AG04449 (cell line): ENCODE results near the gene ZNF438.

Experiments
- CTCF ChIA-PET: fragments of 350-600 bp; formaldehyde crosslinking; extraction: SDS; loops from one replicate; lab custom pipeline; 2021; ENCODE audit warnings: antibody characterized with exemption; lab: Yijun Ruan, JAX
- POLR2A ChIA-PET: fragments of 400-600, 350-600 bp; formaldehyde crosslinking; extraction: SDS; loops from one replicate; lab custom pipeline; 2020; ENCODE audit warnings: antibody characterized with exemption, inconsistent platforms; lab: Yijun Ruan, JAX
- DNase-seq: peaks from one replicate; pipeline ENCODE4 v3.0.0-alpha.2; 2010; ENCODE audit warnings: low read depth, low spot score
- H3K4me3 ChIP-seq: 2 replicates; pipeline ENCODE4 v1.5.1; 2011; ENCODE audit warnings: low read depth, mild to moderate bottlenecking, control low read depth, low read length
- CTCF ChIP-seq: IDR thresholded peaks from one replicate; pipeline ENCODE4 v1.5.1; 2011; ENCODE audit warnings: mild to moderate bottlenecking, moderate library complexity, low read length, control low read depth, inconsistent platforms; ENCODE audit not compliant: insufficient read depth; ENCODE audit errors: missing control alignments

Gene ZNF438

GRCh38 chr10:30831426-30831825, 200.2 kb downstream of the ZNF438 start:
- CTCF ChIA-PET = no interaction called here
- POLR2A ChIA-PET = no interaction called here
- no peak overlapping the region for H3K4me3 ChIP-seq
- no peak for DNase-seq
- TF ChIP-seq CTCF = no peak

- TF ChIP-seq CTCF = no peak
- POLR2A ChIA-PET = no interaction called here
- no peak overlapping the region for H3K4me3 ChIP-seq
- CTCF ChIA-PET = interaction anchor here (1.0 kb wide), 1 partner anchor 46 kb away, joined by 3 read pairs; no protein-coding TSS in a partner anchor
- no peak for DNase-seq
Observed at GRCh38 chr10:30830315-30831230, 201.1 kb downstream of the ZNF438 start.

GRCh38 chr10:30829901-30830300, 201.8 kb downstream of the ZNF438 start:
- ChIA-PET CTCF (interaction anchor here (0.6 to 1.0 kb wide), 2 partner anchors 46 to 135 kb away, joined by 3 read pairs; no protein-coding TSS in a partner anchor), POLR2A (no interaction called here)
- TF ChIP-seq CTCF = no peak
- DNase-seq = no peak
- H3K4me3 ChIP-seq = no peak overlapping the region

GRCh38 chr10:30828680-30829079, 203.0 kb downstream of the ZNF438 start:
- DNase-seq = no peak
- TF ChIP-seq CTCF = no peak
- CTCF ChIA-PET = interaction anchor here (1.8 kb wide), 1 partner anchor 12 kb away, joined by 6 read pairs; no protein-coding TSS in a partner anchor
- POLR2A ChIA-PET = no interaction called here
- no peak overlapping the region for H3K4me3 ChIP-seq

GRCh38 chr10:30828164-30828563, 203.5 kb downstream of the ZNF438 start:
- no peak for DNase-seq
- POLR2A ChIA-PET = no interaction called here
- CTCF ChIA-PET = interaction anchor here (1.8 kb wide), 1 partner anchor 12 kb away, joined by 6 read pairs; no protein-coding TSS in a partner anchor
- H3K4me3 ChIP-seq = no peak overlapping the region
- TF ChIP-seq CTCF = no peak

- ChIA-PET CTCF (interaction anchor here (1.8 kb wide), 1 partner anchor 13 kb away, joined by 6 read pairs; no protein-coding TSS in a partner anchor), POLR2A (no interaction called here)
- DNase-seq = no peak
- no peak overlapping the region for H3K4me3 ChIP-seq
- no peak for TF ChIP-seq CTCF
Observed at GRCh38 chr10:30827531-30828120, 204.0 kb downstream of the ZNF438 start.
